ENCODE data around the gene ZFP3. TPM values are rescaled to one million over a fixed set of nuclear protein-coding genes. Genes with fewer than 3 reads are reported as not detected.
"Not testable (repeated sequence)": the region's sequence is repeated elsewhere in the genome, so short reads cannot be mapped to it uniquely, and the experiment has no call there.

Gene ZFP3
- total RNA-seq, 1 experiment from 2014 or later, result 0.21 TPM

GRCh38 chr17:5135726-5136579 lies 57.7 kb downstream of the ZFP3 start:
- Histone ChIP-seq H3K4me3 (ENCODE audit: insufficient read depth, low read depth, low read length) (no peak overlapping the region), H3K27me3 (ENCODE audit: control insufficient read depth, insufficient read depth, low read length) (no peaks in the 10 kb centered on the region), H3K36me3 (replicated peaks; ENCODE audit: control insufficient read depth, insufficient read depth, low read length) (no peaks in the 10 kb centered on the region)
- DNase-seq, result peak; percentile 14

- not testable (repeated sequence) for H3K27me3 ChIP-seq (ENCODE audit: control insufficient read depth, insufficient read depth, low read length); DNase-seq; H3K36me3 ChIP-seq (replicated peaks; ENCODE audit: control insufficient read depth, insufficient read depth, low read length); H3K4me3 ChIP-seq (ENCODE audit: insufficient read depth, low read depth, low read length)
Observed at GRCh38 chr17:5136580-5137412, 58.5 kb downstream of the ZFP3 start.

- peak; percentile 8 for DNase-seq
- H3K27me3 ChIP-seq (ENCODE audit: control insufficient read depth, insufficient read depth, low read length); H3K4me3 ChIP-seq (ENCODE audit: insufficient read depth, low read depth, low read length); H3K36me3 ChIP-seq (replicated peaks; ENCODE audit: control insufficient read depth, insufficient read depth, low read length): not testable (repeated sequence)
Observed at GRCh38 chr17:5137511-5138197, 59.4 kb downstream of the ZFP3 start.

GRCh38 chr17:5138198-5138544 lies 59.9 kb downstream of the ZFP3 start:
- not testable (repeated sequence) for H3K4me3 ChIP-seq (ENCODE audit: insufficient read depth, low read depth, low read length); DNase-seq; H3K27me3 ChIP-seq (ENCODE audit: control insufficient read depth, insufficient read depth, low read length); H3K36me3 ChIP-seq (replicated peaks; ENCODE audit: control insufficient read depth, insufficient read depth, low read length)

- H3K36me3 ChIP-seq (replicated peaks; ENCODE audit: control insufficient read depth, insufficient read depth, low read length), result no peaks in the 10 kb centered on the region
- H3K4me3 ChIP-seq (ENCODE audit: insufficient read depth, low read depth, low read length), result no peak overlapping the region
- H3K27me3 ChIP-seq (ENCODE audit: control insufficient read depth, insufficient read depth, low read length), result no peaks in the 10 kb centered on the region
- DNase-seq, result peak; percentile 14
Observed at GRCh38 chr17:5138616-5139457, 60.6 kb downstream of the ZFP3 start.

- Histone ChIP-seq H3K27me3 (ENCODE audit: control insufficient read depth, insufficient read depth, low read length) (no peaks in the 10 kb centered on the region), H3K4me3 (ENCODE audit: insufficient read depth, low read depth, low read length) (no peak overlapping the region), H3K36me3 (replicated peaks; ENCODE audit: control insufficient read depth, insufficient read depth, low read length) (no peaks in the 10 kb centered on the region)
- DNase-seq, result peak; percentile 5
Observed at GRCh38 chr17:5139458-5139732, 61.1 kb downstream of the ZFP3 start.

GRCh38 chr17:5142877-5143276 lies 64.6 kb downstream of the ZFP3 start:
- H3K27me3 ChIP-seq (ENCODE audit: control insufficient read depth, insufficient read depth, low read length); H3K36me3 ChIP-seq (replicated peaks; ENCODE audit: control insufficient read depth, insufficient read depth, low read length); DNase-seq; H3K4me3 ChIP-seq (ENCODE audit: insufficient read depth, low read depth, low read length): not testable (repeated sequence)

Other genes with a start within 250 kb of the ZFP3 start
- 42.4 and 58.2 TPM in 2 replicates for gene MINK1, start 245.1 kb upstream of the ZFP3 start, total RNA-seq (2014; rRNA removed; shearing (Covaris generic))
- gene C17orf107, start 178.9 kb upstream of the ZFP3 start, total RNA-seq (2014; rRNA removed; shearing (Covaris generic)), result 7.6 and 7.8 TPM in 2 replicates
- gene CHRNE, start 175.4 kb upstream of the ZFP3 start, total RNA-seq (2014; rRNA removed; shearing (Covaris generic)), result 0.67 and 0.69 TPM in 2 replicates
- not detected in 2 replicates for gene GP1BA, start 146.2 kb upstream of the ZFP3 start, total RNA-seq (2014; rRNA removed; shearing (Covaris generic))
- gene SLC25A11, start 138.4 kb upstream of the ZFP3 start, total RNA-seq (2014; rRNA removed; shearing (Covaris generic)), result 143 and 169 TPM in 2 replicates
- 67.0 and 87.6 TPM in 2 replicates for gene RNF167, start 138.2 kb upstream of the ZFP3 start, total RNA-seq (2014; rRNA removed; shearing (Covaris generic))
- 1,296 and 1,480 TPM in 2 replicates for gene PFN1, start 129.9 kb upstream of the ZFP3 start, total RNA-seq (2014; rRNA removed; shearing (Covaris generic))
- 24.2 and 25.7 TPM in 2 replicates for gene ENO3, start 127.3 kb upstream of the ZFP3 start, total RNA-seq (2014; rRNA removed; shearing (Covaris generic))
- 103 and 105 TPM in 2 replicates for gene SPAG7, start 110.7 kb upstream of the ZFP3 start, total RNA-seq (2014; rRNA removed; shearing (Covaris generic))
- 1.6 and 3.8 TPM in 2 replicates for gene CAMTA2, start 90.8 kb upstream of the ZFP3 start, total RNA-seq (2014; rRNA removed; shearing (Covaris generic))
- 0.42 and 0.63 TPM in 2 replicates for gene INCA1, start 80.9 kb upstream of the ZFP3 start, total RNA-seq (2014; rRNA removed; shearing (Covaris generic))
- gene KIF1C, start 80.5 kb upstream of the ZFP3 start, total RNA-seq (2014; rRNA removed; shearing (Covaris generic)), result 46.2 and 48.8 TPM in 2 replicates
- 0.10 TPM in 1 of 2 replicates, not detected in the other for gene SLC52A1, start 43.0 kb upstream of the ZFP3 start, total RNA-seq (2014; rRNA removed; shearing (Covaris generic))
- gene ZNF232, start 33.4 kb downstream of the ZFP3 start, total RNA-seq (2014; rRNA removed; shearing (Covaris generic)), result 20.1 and 24.8 TPM in 2 replicates
- 0.03 TPM in 1 of 2 replicates, not detected in the other for gene USP6, start 37.6 kb downstream of the ZFP3 start, total RNA-seq (2014; rRNA removed; shearing (Covaris generic))
- gene ZNF594, start 113.4 kb downstream of the ZFP3 start, total RNA-seq (2014; rRNA removed; shearing (Covaris generic)), result 0.73 and 1.6 TPM in 2 replicates
- not detected in 2 replicates for gene SCIMP, start 156.4 kb downstream of the ZFP3 start, total RNA-seq (2014; rRNA removed; shearing (Covaris generic))
- gene RABEP1, start 203.8 kb downstream of the ZFP3 start, total RNA-seq (2014; rRNA removed; shearing (Covaris generic)), result 23.8 and 39.1 TPM in 2 replicates

Data from H7 (cell line).